Naive thymus-derived CD4-positive, alpha-beta T cell (primary cell): ENCODE results near the gene TMEM191C. TPM values are rescaled to one million over a fixed set of nuclear protein-coding genes. Genes with fewer than 3 reads are reported as not detected.
A peak's percentile ranks its signal among the peaks of the same experiment; 100 is the strongest.
"Not testable (repeated sequence)": the region's sequence is repeated elsewhere in the genome, so short reads cannot be mapped to it uniquely, and the experiment has no call there.

Experiments used
- ATAC-seq: fragments of 150-1000 bp; cut with Tn5 transposase; 2 replicates; pipeline ENCODE4 v1.10.0; 2021; ENCODE audit warnings: mild to moderate bottlenecking, moderate library complexity
- CTCF ChIA-PET: fragments of 350-600 bp; sonication (Branson Sonifier 250); formaldehyde crosslinking; loops from one replicate; lab custom pipeline; 2021; ENCODE audit warnings: antibody characterized with exemption; lab: Charles Lee
- POLR2A ChIA-PET: fragments of 350-600 bp; sonication (Branson Sonifier 250); formaldehyde crosslinking; loops from one replicate; lab custom pipeline; 2021; ENCODE audit warnings: antibody characterized with exemption, inconsistent platforms; lab: Charles Lee
- DNase-seq, 9 donors: peaks; one replicate each; pipeline versions ENCODE4 v3.0.0 to v3.0.0-alpha.2; 2020 to 2022; ENCODE audit warnings: mixed read lengths in 1 of 9
- H3K27ac ChIP-seq: one replicate; pipeline ENCODE4 v1.7.0; 2013; ENCODE audit warnings: mild to moderate bottlenecking, low read depth, low read length, moderate library complexity
- H3K27me3 ChIP-seq, 2 donors: one replicate each; pipeline ENCODE4 v1.7.0; 2013; ENCODE audit warnings: low read length in 2 of 2, mild to moderate bottlenecking in 2 of 2, moderate library complexity in 2 of 2; ENCODE audit not compliant: control insufficient read depth in 2 of 2, insufficient read depth in 2 of 2
- H3K36me3 ChIP-seq, 3 experiments: 1 replicate in 2 of 3; 2 replicates in 1 of 3; pipeline ENCODE4 v1.7.0; 2013; ENCODE audit warnings: low read length in 3 of 3, mild to moderate bottlenecking in 3 of 3, moderate library complexity in 1 of 3; ENCODE audit not compliant: insufficient read depth in 3 of 3, control insufficient read depth in 2 of 3
- H3K4me1 ChIP-seq, 2 donors: one replicate each; pipeline ENCODE4 v1.7.0; 2013; ENCODE audit warnings: low read length in 2 of 2, mild to moderate bottlenecking in 2 of 2, moderate library complexity in 1 of 2; ENCODE audit not compliant: control insufficient read depth in 2 of 2, insufficient read depth in 2 of 2
- H3K4me3 ChIP-seq: 2 replicates; pipeline ENCODE4 v1.7.0; 2013; ENCODE audit warnings: mild to moderate bottlenecking, low read length
- H3K9me3 ChIP-seq, 3 experiments: 1 replicate in 2 of 3; 2 replicates in 1 of 3; pipeline ENCODE4 v1.7.0; 2013; ENCODE audit warnings: low read length in 3 of 3; ENCODE audit not compliant: control insufficient read depth in 2 of 3
- H3K27ac Mint-ChIP-seq, 9 donors: one replicate each; pipeline ENCODE4 v1.8.0; 2020 to 2022; ENCODE audit warnings: mixed read lengths in 9 of 9, mild to moderate bottlenecking in 8 of 9, moderate library complexity in 5 of 9, inconsistent platforms in 2 of 9
- H3K27me3 Mint-ChIP-seq, 5 donors: one replicate each; pipeline ENCODE4 v1.8.0; 2021 to 2022; ENCODE audit warnings: mixed read lengths in 5 of 5, mild to moderate bottlenecking in 1 of 5
- H3K36me3 Mint-ChIP-seq, 5 donors: one replicate each; pipeline ENCODE4 v1.8.0; 2020 to 2022; ENCODE audit warnings: mixed read lengths in 5 of 5, mild to moderate bottlenecking in 3 of 5, inconsistent platforms in 1 of 5
- H3K4me1 Mint-ChIP-seq, 7 donors: one replicate each; pipeline ENCODE4 v1.8.0; 2020 to 2022; ENCODE audit warnings: mixed read lengths in 7 of 7, mild to moderate bottlenecking in 3 of 7, inconsistent platforms in 1 of 7
- H3K4me3 Mint-ChIP-seq, 10 donors: one replicate each; pipeline ENCODE4 v1.8.0; 2020 to 2022; ENCODE audit warnings: mild to moderate bottlenecking in 10 of 10, mixed read lengths in 10 of 10, moderate library complexity in 6 of 10, inconsistent platforms in 2 of 10
- H3K9me3 Mint-ChIP-seq, 11 donors: one replicate each; pipeline ENCODE4 v1.8.0; 2020 to 2022; ENCODE audit warnings: mixed read lengths in 11 of 11, mild to moderate bottlenecking in 4 of 11, inconsistent platforms in 1 of 11, moderate library complexity in 1 of 11
- intact Hi-C, 2 donors: fragments of 100-400 bp; cut with micrococcal nuclease; formaldehyde crosslinking; loops; one replicate each; pipeline ENCODE4 v1.15.1; 2023
- polyA plus RNA-seq, 2 donors: library from polyadenylated mRNA; unstranded; fragments of 300-500 nt; fragmentation: Illumina TruSeq; gene quantifications; one replicate each; pipeline ENCODE4 v1.2.3, GENCODE V29; 2021
- total RNA-seq, 6 experiments: library from RNA in 5 of 6; stranded (reverse) in 5 of 6; gene quantifications; 1 replicate in 5 of 6; 2 replicates in 1 of 6; pipeline ENCODE4 v1.2.3 and lab custom pipeline; 2021 to 2026

TMEM191C gene
- total and polyA plus RNA-seq, 7 experiments from 2014 or later = 0.51 to 7.3 (median 2.8) TPM

GRCh38 chr22:21462672-21463071 lies 4.5 kb upstream of the TMEM191C start:
- H3K9me3 Mint-ChIP-seq, H3K4me3 Mint-ChIP-seq, H3K27ac ChIP-seq, H3K36me3 Mint-ChIP-seq, H3K9me3 ChIP-seq, H3K27ac Mint-ChIP-seq, CTCF ChIA-PET, DNase-seq, H3K4me1 Mint-ChIP-seq, H3K36me3 ChIP-seq, H3K27me3 Mint-ChIP-seq, intact Hi-C loops, H3K4me3 ChIP-seq, H3K27me3 ChIP-seq, H3K4me1 ChIP-seq, POLR2A ChIA-PET: not testable (repeated sequence)
- ATAC-seq = peak; percentile 47

DNA sequence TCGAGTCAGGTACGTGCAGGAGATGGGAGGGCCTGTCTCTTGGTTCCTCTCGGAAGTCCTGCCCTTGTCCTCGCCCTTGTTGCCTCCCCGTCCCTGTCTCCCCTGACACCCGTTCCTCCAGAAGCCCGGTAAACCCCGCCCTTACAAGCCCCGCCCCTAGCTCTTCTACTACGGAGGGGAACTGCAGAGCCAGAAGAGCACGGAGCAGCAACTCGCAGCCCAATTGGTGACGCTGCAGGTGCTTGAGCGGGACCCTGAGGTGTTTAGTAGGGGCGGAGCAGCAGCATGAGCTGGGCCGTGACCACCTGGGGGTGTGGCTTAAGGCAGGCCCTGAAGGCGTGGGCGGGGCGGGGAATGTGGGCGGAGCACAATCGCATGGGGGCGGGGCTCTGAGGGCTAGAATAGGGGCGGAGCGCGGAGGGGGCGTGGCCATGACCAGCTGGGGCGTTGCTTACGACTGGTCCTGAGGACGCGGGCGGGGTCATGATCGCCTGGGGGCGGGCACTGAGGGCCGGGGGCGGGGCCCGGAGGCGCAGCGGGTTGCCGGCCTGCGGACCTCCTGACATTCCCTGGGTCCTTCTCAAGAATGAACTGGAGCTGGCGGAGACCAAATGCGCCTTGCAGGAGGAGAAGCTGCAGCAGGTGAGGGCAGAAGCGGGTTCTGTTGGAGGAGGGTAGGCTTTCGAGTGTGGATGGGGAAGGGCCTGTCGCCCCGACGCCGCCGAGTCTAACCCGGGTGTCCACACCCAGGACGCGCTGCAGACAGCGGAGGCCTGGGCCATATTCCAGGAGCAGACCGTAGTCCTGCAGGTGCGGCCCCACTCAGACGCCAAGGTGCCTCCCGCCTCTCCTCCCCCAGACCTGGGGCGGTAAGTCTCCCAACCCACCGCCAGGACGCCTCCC lies 1.3 kb downstream of the TMEM191C start:
- Mint-ChIP-seq H3K27ac (peak overlapping the region; percentile 59 to 99 (median 95)), H3K4me3 (peak overlapping the region; percentile 77 to 96 (median 90))
- H3K9me3 Mint-ChIP-seq, H3K36me3 Mint-ChIP-seq, H3K4me1 Mint-ChIP-seq, H3K27me3 Mint-ChIP-seq, H3K36me3 ChIP-seq, H3K27me3 ChIP-seq, POLR2A ChIA-PET, intact Hi-C loops, H3K9me3 ChIP-seq, H3K4me1 ChIP-seq, H3K4me3 ChIP-seq, CTCF ChIA-PET: not testable (repeated sequence)
- DNase-seq (peak; percentile 74 to 96 (median 90)), ATAC-seq (peak; percentile 88)
- H3K27ac ChIP-seq = peak overlapping the region; percentile 68

GRCh38 chr22:21469097-21469994 lies 2.2 kb downstream of the TMEM191C start:
- H3K4me1 ChIP-seq, H3K4me1 Mint-ChIP-seq, H3K9me3 ChIP-seq, H3K4me3 ChIP-seq, POLR2A ChIA-PET, H3K27ac Mint-ChIP-seq, H3K27me3 ChIP-seq, H3K36me3 Mint-ChIP-seq, H3K27ac ChIP-seq, H3K36me3 ChIP-seq, H3K9me3 Mint-ChIP-seq, ATAC-seq, intact Hi-C loops, H3K27me3 Mint-ChIP-seq, CTCF ChIA-PET: not testable (repeated sequence)
- DNase-seq = peak in 4 of 9 donors; percentile 15 to 21 (median 18)
- peak overlapping the region in 1 of 10 donors; percentile 19 for H3K4me3 Mint-ChIP-seq

DNA sequence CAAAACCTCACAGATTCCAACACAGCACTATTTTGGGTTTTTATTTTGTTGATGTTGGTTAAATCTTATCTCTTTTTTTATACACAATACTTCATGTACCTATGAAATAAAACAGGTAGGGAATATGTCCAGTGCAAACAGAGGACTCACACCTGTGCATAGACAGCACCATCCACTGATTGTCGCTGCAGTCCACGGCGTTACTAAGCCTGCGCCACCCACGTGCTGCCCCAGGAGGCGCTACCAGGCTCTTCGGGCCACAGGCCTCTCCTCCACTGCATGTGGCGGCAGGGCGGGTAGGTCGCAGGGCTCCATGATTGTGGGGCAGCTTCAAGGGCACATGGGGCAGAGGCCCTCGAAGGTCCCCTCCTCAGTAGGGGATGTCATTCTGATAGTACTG lies 5.8 kb downstream of the TMEM191C start:
- H3K27me3 Mint-ChIP-seq, H3K9me3 ChIP-seq, CTCF ChIA-PET, H3K27ac Mint-ChIP-seq, H3K4me3 Mint-ChIP-seq, H3K9me3 Mint-ChIP-seq, ATAC-seq, H3K4me3 ChIP-seq, H3K27me3 ChIP-seq, POLR2A ChIA-PET, H3K27ac ChIP-seq, DNase-seq, H3K36me3 Mint-ChIP-seq, H3K4me1 Mint-ChIP-seq, intact Hi-C loops, H3K4me1 ChIP-seq, H3K36me3 ChIP-seq: not testable (repeated sequence)

DNA sequence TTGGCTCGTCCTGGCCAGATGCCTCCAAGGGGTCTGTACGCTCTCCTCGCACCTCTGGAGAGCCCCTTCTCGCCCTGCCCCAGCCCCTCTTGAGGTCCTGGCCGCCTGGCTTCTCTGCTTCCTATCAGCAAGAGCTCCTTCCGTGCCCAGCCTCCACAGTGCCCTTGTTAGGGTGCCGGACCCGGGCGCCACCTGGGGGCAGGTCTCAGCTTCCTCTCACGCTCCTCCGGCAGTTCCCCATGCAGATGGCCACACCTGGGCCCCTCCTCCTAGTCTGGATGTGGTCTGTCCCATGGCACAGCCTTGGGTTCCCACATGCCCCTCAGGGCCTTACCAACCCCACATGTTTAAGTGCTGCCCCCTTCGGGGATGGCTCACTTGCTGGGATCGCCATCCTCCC lies 6.5 kb downstream of the TMEM191C start:
- H3K27ac Mint-ChIP-seq, H3K27ac ChIP-seq, ATAC-seq, CTCF ChIA-PET, H3K9me3 ChIP-seq, H3K27me3 ChIP-seq, H3K4me3 Mint-ChIP-seq, H3K27me3 Mint-ChIP-seq, H3K4me3 ChIP-seq, intact Hi-C loops, H3K9me3 Mint-ChIP-seq, DNase-seq, POLR2A ChIA-PET, H3K4me1 Mint-ChIP-seq, H3K36me3 Mint-ChIP-seq, H3K4me1 ChIP-seq, H3K36me3 ChIP-seq: not testable (repeated sequence)

DNA sequence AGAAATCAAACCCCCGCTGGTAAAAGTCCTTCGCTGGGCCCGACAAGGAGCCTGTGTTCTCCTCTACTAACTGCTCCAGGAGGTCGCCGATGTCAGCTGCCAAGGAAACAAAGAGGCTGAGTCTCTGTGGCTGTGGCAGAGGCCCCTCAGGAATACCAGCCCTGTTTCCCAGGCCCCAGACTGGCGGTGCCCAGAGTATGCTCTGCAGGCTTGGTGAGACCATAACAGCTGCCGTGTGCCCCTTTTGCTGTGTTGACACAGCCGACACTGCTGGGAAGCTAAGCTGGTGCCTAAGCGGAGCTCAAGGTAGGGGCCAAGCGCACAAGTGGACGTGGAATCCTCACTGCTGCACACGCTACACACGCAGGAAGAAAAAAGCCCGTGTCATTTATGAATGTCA lies 16.9 kb downstream of the TMEM191C start:
- H3K27me3 ChIP-seq, H3K36me3 ChIP-seq, ATAC-seq, intact Hi-C loops, H3K27me3 Mint-ChIP-seq, H3K36me3 Mint-ChIP-seq, H3K4me3 Mint-ChIP-seq, H3K9me3 Mint-ChIP-seq, H3K4me1 Mint-ChIP-seq, CTCF ChIA-PET, H3K9me3 ChIP-seq, H3K4me3 ChIP-seq, H3K27ac Mint-ChIP-seq, DNase-seq, POLR2A ChIA-PET, H3K4me1 ChIP-seq, H3K27ac ChIP-seq: not testable (repeated sequence)
